ENCODE measurements around the gene SLC16A8. TPM values are rescaled to one million over a fixed set of nuclear protein-coding genes. Genes with fewer than 3 reads are reported as not detected.
"Not testable (repeated sequence)": the region's sequence is repeated elsewhere in the genome, so short reads cannot be mapped to it uniquely, and the experiment has no call there.

SLC16A8 gene
- total and polyA plus RNA-seq, 9 donors, result 0.39 to 0.52 TPM; not detected in 7

- H3K9me3 ChIP-seq, result no peaks in the 10 kb centered on the region
- H3K27me3 ChIP-seq, result no peaks in the 10 kb centered on the region
- no peak overlapping the region for H3K4me3 ChIP-seq
- intact Hi-C loops (cut with DNase I), result no loop called here
- no peak overlapping the region for H3K27ac ChIP-seq
- WGBS, 3 donors, result 73 to 81% (median 76%) methylated on average over 5 of the region's 5 CpGs
- H3K36me3 ChIP-seq, result no peaks in the 10 kb centered on the region
- H3K4me1 ChIP-seq (ENCODE audit: insufficient read depth), result no peaks in the 10 kb centered on the region
- DNase-seq, result no peak
- TF ChIP-seq CTCF (IDR thresholded peaks at IDR 0.05) (no peak), EP300 (IDR thresholded peaks at IDR 0.05) (no peak), POLR2A (IDR thresholded peaks at IDR 0.05) (no peak)
Observed at GRCh38 chr22:38041760-38042487, 42.1 kb downstream of the SLC16A8 start.

- intact Hi-C loops (cut with DNase I), result no loop called here
- no peaks in the 10 kb centered on the region for H3K36me3 ChIP-seq
- no peaks in the 10 kb centered on the region for H3K9me3 ChIP-seq
- H3K4me3 ChIP-seq, result no peak overlapping the region
- H3K4me1 ChIP-seq (ENCODE audit: insufficient read depth), result no peaks in the 10 kb centered on the region
- WGBS, 3 donors, result 64 to 71% (median 66%) methylated on average over 20 of the region's 20 CpGs
- H3K27me3 ChIP-seq, result no peaks in the 10 kb centered on the region
- DNase-seq, result peak in 1 of 5 donors; percentile 50
- TF ChIP-seq EP300 (IDR thresholded peaks at IDR 0.05) (no peak), CTCF (IDR thresholded peaks at IDR 0.05) (no peak), POLR2A (IDR thresholded peaks at IDR 0.05) (no peak)
- H3K27ac ChIP-seq, result no peak overlapping the region
Observed at GRCh38 chr22:38040953-38041759, 42.8 kb downstream of the SLC16A8 start.

- Histone ChIP-seq H3K36me3 (no peaks in the 10 kb centered on the region), H3K4me1 (ENCODE audit: insufficient read depth) (peaks cover 1% of the 10 kb centered on the region), H3K9me3 (no peaks in the 10 kb centered on the region), H3K27ac (no peak overlapping the region), H3K4me3 (no peak overlapping the region), H3K27me3 (no peaks in the 10 kb centered on the region)
- TF ChIP-seq POLR2A (IDR thresholded peaks at IDR 0.05) (no peak), CTCF (IDR thresholded peaks at IDR 0.05) (no peak), EP300 (IDR thresholded peaks at IDR 0.05) (no peak)
- DNase-seq, result peak in 1 of 5 donors; percentile 68
- intact Hi-C loops (cut with DNase I), result no loop called here
- WGBS, 3 donors, result 46 to 50% (median 48%) methylated on average over 45 to 46 of the region's 46 CpGs
Observed at GRCh38 chr22:38038890-38039812, 44.8 kb downstream of the SLC16A8 start.

- no peak for DNase-seq
- no peak overlapping the region for H3K4me3 ChIP-seq
- H3K9me3 ChIP-seq, result no peaks in the 10 kb centered on the region
- H3K36me3 ChIP-seq, result no peaks in the 10 kb centered on the region
- WGBS, 3 donors, result 93 to 98% (median 96%) methylated on average over 22 to 23 of the region's 23 CpGs
- no peaks in the 10 kb centered on the region for H3K27me3 ChIP-seq
- intact Hi-C loops (cut with DNase I), result no loop called here
- no peak overlapping the region for H3K27ac ChIP-seq
- peaks cover 4% of the 10 kb centered on the region for H3K4me1 ChIP-seq (ENCODE audit: insufficient read depth)
- TF ChIP-seq POLR2A (IDR thresholded peaks at IDR 0.05) (no peak), EP300 (IDR thresholded peaks at IDR 0.05) (no peak), CTCF (IDR thresholded peaks at IDR 0.05) (no peak)
Observed at GRCh38 chr22:38038426-38038825, 45.6 kb downstream of the SLC16A8 start.

GRCh38 chr22:38037367-38038150 is 46.4 kb downstream of the SLC16A8 start:
- H3K27me3 ChIP-seq; H3K36me3 ChIP-seq; intact Hi-C loops (cut with DNase I); H3K27ac ChIP-seq; H3K9me3 ChIP-seq; DNase-seq; H3K4me1 ChIP-seq (ENCODE audit: insufficient read depth); H3K4me3 ChIP-seq: not testable (repeated sequence)
- WGBS, 3 donors, result 85 to 89% (median 86%) methylated on average over 13 of the region's 13 CpGs
